Measurements from ENCODE around the gene PBX4.

PBX4 gene

DNA sequence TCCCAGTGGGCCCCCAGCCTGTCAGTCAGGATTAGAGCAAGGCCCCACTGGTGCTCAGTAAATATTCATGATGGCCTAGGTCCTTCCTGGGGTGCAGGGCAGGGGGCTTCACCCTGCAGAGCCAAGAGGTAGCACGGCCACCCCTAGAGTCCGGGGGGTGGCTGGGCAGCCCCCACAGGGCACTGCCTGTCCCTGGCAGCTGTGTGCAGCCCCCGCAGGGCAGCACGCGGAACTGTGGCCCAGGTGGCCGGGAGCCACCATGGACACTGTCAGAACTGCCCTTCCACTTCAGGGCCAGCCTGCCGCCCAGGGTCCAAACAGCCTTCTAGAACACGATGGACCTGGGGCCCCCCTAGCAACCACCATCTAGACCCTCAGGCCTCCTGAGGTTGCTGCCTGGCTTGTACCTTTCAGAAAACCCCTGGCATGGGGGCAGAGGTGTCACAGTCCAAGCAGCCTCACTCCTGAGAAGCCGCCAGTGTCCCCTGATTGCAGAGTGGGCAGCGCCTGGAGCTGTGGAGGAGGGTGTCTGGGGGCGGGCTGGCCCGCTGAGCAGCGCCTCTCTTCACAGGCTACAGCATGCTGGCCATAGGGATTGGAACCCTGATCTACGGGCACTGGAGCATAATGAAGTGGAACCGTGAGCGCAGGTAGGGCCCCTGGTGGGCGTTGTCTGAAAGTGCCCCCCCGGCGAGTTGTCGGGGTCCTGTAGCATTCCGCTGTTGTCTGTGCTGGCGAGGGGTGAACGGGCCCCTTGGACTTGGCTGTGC, 92.7 kb downstream of the PBX4 start:
- no peak overlapping the region for H3K4me3 ChIP-seq (replicated peaks in 1 of 2; ENCODE audit: low read depth in 2 of 2, low read length in 2 of 2)
- no peak for DNase-seq (ENCODE audit: low read depth in 2 of 2)
- TF ChIP-seq, protein P1, sequence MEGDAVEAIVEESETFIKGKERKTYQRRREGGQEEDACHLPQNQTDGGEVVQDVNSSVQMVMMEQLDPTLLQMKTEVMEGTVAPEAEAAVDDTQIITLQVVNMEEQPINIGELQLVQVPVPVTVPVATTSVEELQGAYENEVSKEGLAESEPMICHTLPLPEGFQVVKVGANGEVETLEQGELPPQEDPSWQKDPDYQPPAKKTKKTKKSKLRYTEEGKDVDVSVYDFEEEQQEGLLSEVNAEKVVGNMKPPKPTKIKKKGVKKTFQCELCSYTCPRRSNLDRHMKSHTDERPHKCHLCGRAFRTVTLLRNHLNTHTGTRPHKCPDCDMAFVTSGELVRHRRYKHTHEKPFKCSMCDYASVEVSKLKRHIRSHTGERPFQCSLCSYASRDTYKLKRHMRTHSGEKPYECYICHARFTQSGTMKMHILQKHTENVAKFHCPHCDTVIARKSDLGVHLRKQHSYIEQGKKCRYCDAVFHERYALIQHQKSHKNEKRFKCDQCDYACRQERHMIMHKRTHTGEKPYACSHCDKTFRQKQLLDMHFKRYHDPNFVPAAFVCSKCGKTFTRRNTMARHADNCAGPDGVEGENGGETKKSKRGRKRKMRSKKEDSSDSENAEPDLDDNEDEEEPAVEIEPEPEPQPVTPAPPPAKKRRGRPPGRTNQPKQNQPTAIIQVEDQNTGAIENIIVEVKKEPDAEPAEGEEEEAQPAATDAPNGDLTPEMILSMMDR (IDR thresholded peaks at IDR 0.05; ENCODE audit: low read depth, low read length) = no peak

DNA sequence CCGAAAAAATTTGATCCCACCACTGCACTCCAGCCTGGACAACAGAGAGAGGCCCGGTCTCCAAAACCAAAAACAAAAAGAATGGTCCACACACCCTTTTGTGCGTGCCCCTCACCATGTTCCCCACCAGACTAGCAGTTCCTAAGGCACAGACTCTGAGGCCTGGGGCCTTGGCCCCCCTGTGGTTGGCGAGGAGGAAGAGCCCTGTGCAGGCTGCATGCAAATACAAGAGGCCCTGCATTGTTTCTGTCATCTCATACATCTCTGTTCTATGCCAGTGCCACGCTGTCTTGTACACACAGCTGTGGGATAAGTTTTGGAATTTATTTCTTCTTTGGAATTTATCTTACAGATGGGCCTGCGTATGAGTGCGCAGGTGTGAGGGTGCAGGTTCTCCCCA, 94.4 kb downstream of the PBX4 start:
- TF ChIP-seq, protein P1 (IDR thresholded peaks at IDR 0.05; ENCODE audit: low read depth, low read length) = no peak
- no peak overlapping the region for H3K4me3 ChIP-seq (replicated peaks in 1 of 2; ENCODE audit: low read depth in 2 of 2, low read length in 2 of 2)
- DNase-seq (ENCODE audit: low read depth in 2 of 2) = no peak

DNA sequence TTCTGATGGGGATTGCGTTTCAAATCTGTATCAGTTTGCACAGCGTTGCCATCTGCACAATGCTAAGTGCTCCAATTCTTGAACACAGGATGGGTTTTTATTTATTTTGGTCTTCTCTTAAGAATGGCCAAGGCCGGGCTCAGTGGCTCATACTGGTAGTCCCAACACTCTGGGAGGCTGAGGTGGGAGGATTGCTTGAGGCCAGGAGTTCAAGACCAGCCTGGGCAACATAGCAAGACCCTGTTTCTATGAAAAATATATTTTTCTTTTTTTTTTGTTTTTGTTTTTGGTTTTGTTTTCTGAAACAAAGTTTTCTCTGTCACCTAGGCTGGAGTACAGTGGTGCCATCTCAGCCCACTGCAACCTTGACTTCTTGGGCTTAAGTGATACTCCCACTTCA, 95.3 kb downstream of the PBX4 start:
- DNase-seq (ENCODE audit: low read depth in 2 of 2) = no peak
- TF ChIP-seq, protein P1 (IDR thresholded peaks at IDR 0.05; ENCODE audit: low read depth, low read length) = no peak
- H3K4me3 ChIP-seq (replicated peaks in 1 of 2; ENCODE audit: low read depth in 2 of 2, low read length in 2 of 2) = no peak overlapping the region

DNA sequence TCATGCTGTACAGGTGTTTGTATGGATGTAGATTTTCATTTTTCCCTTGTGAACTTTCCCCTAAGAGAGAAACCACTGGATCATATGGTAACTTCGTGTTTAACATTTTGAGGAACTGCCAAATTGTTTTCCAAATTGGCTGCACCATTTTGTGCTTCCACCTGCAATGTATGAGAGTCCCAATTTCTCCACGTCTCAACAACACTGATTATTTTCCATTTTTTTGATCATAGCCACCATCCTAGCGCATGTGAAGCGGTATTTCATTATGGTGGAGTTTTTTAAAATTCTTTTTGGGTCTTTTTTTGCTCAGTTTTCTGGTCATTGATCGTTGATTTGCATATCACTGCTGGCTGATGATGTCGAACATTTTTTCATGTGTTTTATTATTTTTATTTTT, 97.5 kb downstream of the PBX4 start:
- DNase-seq (ENCODE audit: low read depth in 2 of 2) = no peak
- TF ChIP-seq, protein P1 (IDR thresholded peaks at IDR 0.05; ENCODE audit: low read depth, low read length) = no peak

DNA sequence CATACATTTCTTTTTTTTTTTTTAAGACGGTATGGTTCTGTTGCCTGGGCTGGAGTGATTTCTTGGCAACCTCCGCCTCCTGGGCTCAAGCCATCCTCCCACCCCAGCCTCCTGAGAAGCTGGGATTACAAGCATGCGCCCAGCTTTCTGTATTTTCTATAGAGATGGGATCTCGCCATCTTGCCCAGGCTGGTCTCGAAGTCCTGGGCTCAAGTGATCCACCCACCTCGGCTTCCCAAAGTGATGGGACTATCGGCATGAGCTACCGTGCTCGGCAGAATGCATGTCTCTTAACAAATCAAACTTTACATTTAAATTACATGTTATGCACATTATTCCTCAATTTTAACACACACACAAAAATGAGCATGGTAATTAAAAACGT, 101.3 kb downstream of the PBX4 start:
- peak overlapping the region in 1 of 2 donors; percentile 85 for H3K4me3 ChIP-seq (replicated peaks in 1 of 2; ENCODE audit: low read depth in 2 of 2, low read length in 2 of 2)
- DNase-seq (ENCODE audit: low read depth in 2 of 2) = no peak
- TF ChIP-seq, protein P1 (IDR thresholded peaks at IDR 0.05; ENCODE audit: low read depth, low read length) = no peak

More for the DNA sequence above, 97.5 kb downstream of the PBX4 start:
- H3K4me3 ChIP-seq (replicated peaks in 1 of 2; ENCODE audit: low read depth in 2 of 2, low read length in 2 of 2) = no peak overlapping the region

DNA sequence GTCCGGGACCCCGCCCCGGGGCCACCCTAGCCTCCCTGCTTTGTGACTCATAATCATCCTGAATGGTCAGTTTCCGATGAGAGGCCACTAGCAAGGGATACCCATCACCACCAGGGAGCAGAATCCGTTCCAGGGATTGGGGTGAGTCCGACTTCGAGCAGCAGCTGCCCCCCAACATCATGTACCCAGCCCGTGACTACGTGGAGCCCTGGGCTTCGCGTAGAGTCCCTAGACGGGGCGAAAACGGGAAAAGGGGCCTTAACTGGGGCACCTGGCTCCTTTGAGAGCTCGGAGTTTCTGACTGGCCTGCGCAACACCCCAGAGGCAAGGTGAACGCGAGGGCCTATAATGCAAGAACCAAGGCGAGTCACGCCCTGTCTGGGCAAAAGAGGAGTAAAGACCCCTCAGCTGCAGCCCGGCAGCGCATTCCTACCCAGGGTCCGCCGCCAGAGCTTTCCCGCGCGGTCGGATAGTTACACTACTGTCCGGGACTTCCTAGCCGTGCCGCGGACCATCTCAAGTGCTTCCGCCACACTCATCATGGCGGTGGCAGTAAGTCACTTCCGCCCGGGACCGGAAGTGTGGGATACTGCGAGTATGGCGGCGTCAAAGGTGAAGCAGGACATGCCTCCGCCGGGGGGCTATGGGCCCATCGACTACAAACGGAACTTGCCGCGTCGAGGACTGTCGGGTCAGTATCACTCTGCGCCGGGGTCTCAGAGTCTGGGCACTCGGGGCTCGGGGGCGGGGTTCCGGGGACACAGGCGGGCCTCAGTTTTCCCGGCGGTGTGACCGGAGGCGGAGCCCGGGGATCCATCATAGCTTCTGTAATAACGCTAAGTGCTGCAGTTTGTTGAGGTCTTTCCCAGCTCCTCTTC, 102.6 kb downstream of the PBX4 start, which contains the start of gene NDUFA13:
Gene NDUFA13 (plus strand): TSS at position 584 of the 878 bp plus-strand sequence. CDS start 14 bp downstream, at position 598.
- H3K4me3 ChIP-seq (replicated peaks in 1 of 2; ENCODE audit: low read depth in 2 of 2, low read length in 2 of 2) = peak within 1 kb of the TSS; percentile 74 to 85
- DNase-seq (ENCODE audit: low read depth in 2 of 2) = peak; percentile 94 to 96
- TF ChIP-seq, protein P1 (IDR thresholded peaks at IDR 0.05; ENCODE audit: low read depth, low read length) = no peak
